ENCODE results near the gene KIF5B.

GRCh38 chr10:32036922-32037321 is 19.3 kb downstream of the KIF5B start:
- TF ChIP-seq CTCF (conservative IDR thresholded peaks at IDR 0.05; ENCODE audit: low read depth, low read length) (no peak), RFX5 (IDR thresholded peaks at IDR 0.05; ENCODE audit: low read depth, low read length) (no peak), SMC3 (IDR thresholded peaks at IDR 0.05; ENCODE audit: low read depth, low read length) (no peak), CEBPB (IDR thresholded peaks at IDR 0.05; ENCODE audit: low read depth, low read length) (no peak), FOS (IDR thresholded peaks at IDR 0.05; ENCODE audit: low read depth, low read length) (no peak), MXI1 (IDR thresholded peaks at IDR 0.05; ENCODE audit: borderline replicate concordance, low read depth, low read length) (no peak), MAZ (IDR thresholded peaks at IDR 0.05; ENCODE audit: borderline replicate concordance, low read depth, low read length) (no peak), RAD21 (IDR thresholded peaks at IDR 0.05; ENCODE audit: low read length) (no peak), BHLHE40 (IDR thresholded peaks at IDR 0.05; ENCODE audit: low read depth, low read length) (no peak), POLR2A (IDR thresholded peaks at IDR 0.05; ENCODE audit: low read depth, low read length) (no peak), USF2 (IDR thresholded peaks at IDR 0.05; ENCODE audit: low read depth, low read length) (no peak), NFE2L2 (IDR thresholded peaks at IDR 0.05; ENCODE audit: low read depth, low read length) (no peak), MAFK (IDR thresholded peaks at IDR 0.05; ENCODE audit: low read depth, low read length) (no peak)
